HG02678 (cell line): ENCODE data around the gene TWSG1.
A peak's percentile ranks its signal among the peaks of the same experiment; 100 is the strongest.

Experiments used
- ATAC-seq: cut with Tn5 transposase; IDR thresholded peaks from one replicate; pipeline ENCODE4 v1.9.1; 2021; ENCODE audit warnings: mild to moderate bottlenecking, moderate library complexity; ENCODE audit not compliant: unreplicated experiment

TWSG1 gene

GRCh38 chr18:9334329-9334972, at the start of gene TWSG1:
Gene TWSG1, plus strand, starts transcription at chr18:9334773. Its CDS starts 2,457 bp downstream, at chr18:9337230.
- ATAC-seq, result peak; percentile 83

GRCh38 chr18:9285604-9286003, 49.0 kb upstream of the TWSG1 start:
- no peak for ATAC-seq

GRCh38 chr18:9287036-9287435, 47.5 kb upstream of the TWSG1 start:
- ATAC-seq, result no peak

- no peak for ATAC-seq
These were observed 44.9 kb upstream of the TWSG1 start for GRCh38 chr18:9289698-9290097.

- ATAC-seq, result no peak
These were observed 44.4 kb upstream of the TWSG1 start for GRCh38 chr18:9290156-9290555.

- ATAC-seq, result no peak
These were observed 42.5 kb upstream of the TWSG1 start for GRCh38 chr18:9292047-9292446.

GRCh38 chr18:9293948-9294347, 40.6 kb upstream of the TWSG1 start:
- ATAC-seq, result no peak

GRCh38 chr18:9296233-9297006, 38.2 kb upstream of the TWSG1 start:
- no peak for ATAC-seq

GRCh38 chr18:9297007-9297393, 37.6 kb upstream of the TWSG1 start:
- ATAC-seq, result no peak

- ATAC-seq, result no peak
These were observed 30.0 kb upstream of the TWSG1 start for GRCh38 chr18:9304388-9305070.

- ATAC-seq, result no peak
These were observed 15.2 kb upstream of the TWSG1 start for GRCh38 chr18:9319333-9319732.

- ATAC-seq, result no peak
These were observed 13.5 kb upstream of the TWSG1 start for GRCh38 chr18:9321017-9321452.

GRCh38 chr18:9321736-9322135, 12.8 kb upstream of the TWSG1 start:
- no peak for ATAC-seq

- no peak for ATAC-seq
These were observed 11.8 kb upstream of the TWSG1 start for GRCh38 chr18:9322744-9323143.

- no peak for ATAC-seq
These were observed 10.7 kb upstream of the TWSG1 start for GRCh38 chr18:9323750-9324445.

- ATAC-seq, result no peak
These were observed 8.9 kb upstream of the TWSG1 start for GRCh38 chr18:9325716-9326115.

- ATAC-seq, result no peak
These were observed 5.8 kb upstream of the TWSG1 start for GRCh38 chr18:9328776-9329175.

- no peak for ATAC-seq
These were observed 5.1 kb upstream of the TWSG1 start for GRCh38 chr18:9329471-9329870.

- no peak for ATAC-seq
These were observed 4.2 kb upstream of the TWSG1 start for GRCh38 chr18:9330419-9330818.

- ATAC-seq, result peak; percentile 42
These were observed 888 bp upstream of the TWSG1 start for GRCh38 chr18:9333441-9334328.
